WTC11 (cell line): ENCODE measurements around the gene INVS. TPM values are rescaled to one million over a fixed set of nuclear protein-coding genes. Genes with fewer than 3 reads are reported as not detected.

ENCODE experiments used
- ATAC-seq: fragments of 200-7000 bp; cut with Tn5 transposase; 2 replicates; pipeline ENCODE4 v1.10.0; 2021; ENCODE audit warnings: mild to moderate bottlenecking, moderate library complexity
- CTCF ChIA-PET: fragments of 300-600 bp; sonication (Branson Sonifier 250); formaldehyde crosslinking; loops from one replicate; lab custom pipeline; 2021; ENCODE audit warnings: antibody characterized with exemption; lab: Charles Lee
- POLR2A ChIA-PET: fragments of 350-600 bp; sonication (Branson Sonifier 250); formaldehyde crosslinking; loops from one replicate; lab custom pipeline; 2021; ENCODE audit warnings: antibody characterized with exemption; lab: Charles Lee
- DNase-seq: peaks from one replicate; pipeline ENCODE4 v3.0.0; 2021; ENCODE audit warnings: low spot score
- H3K27ac Mint-ChIP-seq: 2 replicates; pipeline ENCODE4 v1.8.0; 2021; ENCODE audit warnings: mixed read lengths
- H3K27me3 Mint-ChIP-seq: 2 replicates; pipeline ENCODE4 v1.8.0; 2021; ENCODE audit warnings: low read depth, mild to moderate bottlenecking, moderate library complexity, mixed read lengths
- H3K36me3 Mint-ChIP-seq: 2 replicates; pipeline ENCODE4 v1.8.0; 2021; ENCODE audit warnings: mixed read lengths
- H3K4me1 Mint-ChIP-seq: 2 replicates; pipeline ENCODE4 v1.8.0; 2022; ENCODE audit warnings: mixed read lengths
- H3K4me3 Mint-ChIP-seq: 2 replicates; pipeline ENCODE4 v1.8.0; 2021; ENCODE audit warnings: mild to moderate bottlenecking, moderate library complexity, mixed read lengths
- H3K9me3 Mint-ChIP-seq: 2 replicates; pipeline ENCODE4 v1.8.0; 2021; ENCODE audit warnings: mixed read lengths
- CBFB ChIP-seq: sonication (generic); formaldehyde crosslinking; IDR thresholded peaks from 2 replicates; pipeline ENCODE4 v1.8.1; 2022; ENCODE audit warnings: mild to moderate bottlenecking, low read depth, missing genetic modification reagents
- HMGA2 ChIP-seq: fragments of 250-450 bp; sonication (Bioruptor Pico); IDR thresholded peaks from 2 replicates; pipeline ENCODE4 v1.4.0; 2021; ENCODE audit warnings: mild to moderate bottlenecking, moderate library complexity
- JUN ChIP-seq: sonication (generic); formaldehyde crosslinking; IDR thresholded peaks from 2 replicates; pipeline ENCODE4 v1.8.0; 2023; ENCODE audit warnings: mild to moderate bottlenecking, missing genetic modification reagents
- NFATC4 ChIP-seq: fragments of 250-450 bp; sonication (Bioruptor Pico); IDR thresholded peaks from 2 replicates; pipeline ENCODE4 v1.9.0; 2021; ENCODE audit warnings: mild to moderate bottlenecking
- RORB ChIP-seq: fragments of 250-450 bp; sonication (Bioruptor Pico); IDR thresholded peaks from 2 replicates; pipeline ENCODE4 v1.9.0; 2021; ENCODE audit warnings: mild to moderate bottlenecking
- SMAD3 ChIP-seq: sonication (generic); formaldehyde crosslinking; IDR thresholded peaks from 2 replicates; pipeline ENCODE4 v1.8.0; 2022; ENCODE audit warnings: missing genetic modification reagents, mild to moderate bottlenecking, borderline replicate concordance
- SMAD4 ChIP-seq: sonication (generic); formaldehyde crosslinking; IDR thresholded peaks from 2 replicates; pipeline ENCODE4 v1.8.0; 2022; ENCODE audit warnings: mild to moderate bottlenecking, missing genetic modification reagents
- SP1 ChIP-seq: sonication (generic); formaldehyde crosslinking; conservative IDR thresholded peaks from 2 replicates; pipeline ENCODE4 v1.8.1; 2022; ENCODE audit warnings: missing genetic modification reagents
- TCF7 ChIP-seq: sonication (generic); formaldehyde crosslinking; IDR thresholded peaks from 2 replicates; pipeline ENCODE4 v1.8.0; 2022; ENCODE audit warnings: mild to moderate bottlenecking, low read depth, missing genetic modification reagents, moderate library complexity
- ZBTB21 ChIP-seq: sonication (generic); formaldehyde crosslinking; IDR thresholded peaks from 2 replicates; pipeline ENCODE4 v1.8.1; 2023; ENCODE audit warnings: mild to moderate bottlenecking, missing genetic modification reagents, borderline replicate concordance
- total RNA-seq: library from RNA; stranded (reverse); gene quantifications from 3 replicates; pipeline ENCODE4 v1.2.3, GENCODE V29; 2021
- TF ChIP-seq, protein P1 (sequence below): sonication (generic); formaldehyde crosslinking; IDR thresholded peaks from 2 replicates; pipeline ENCODE4 v1.8.0; 2023; ENCODE audit warnings: missing genetic modification reagents, mild to moderate bottlenecking, borderline replicate concordance
- TF ChIP-seq, protein P2 (sequence below): sonication (generic); formaldehyde crosslinking; IDR thresholded peaks from 2 replicates; pipeline ENCODE4 v1.8.0; 2022; ENCODE audit warnings: missing genetic modification reagents
- TF ChIP-seq, protein P3 (sequence below): fragments of 200-600 bp; IDR thresholded peaks from 2 replicates; pipeline ENCODE4 v1.8.0; 2022; ENCODE audit warnings: antibody characterized with exemption
- TF ChIP-seq, protein P4 (sequence below): sonication (generic); formaldehyde crosslinking; IDR thresholded peaks from 2 replicates; pipeline ENCODE4 v1.8.1; 2022; ENCODE audit warnings: mild to moderate bottlenecking, missing genetic modification reagents, moderate library complexity, borderline replicate concordance
- TF ChIP-seq, protein P5 (sequence below): sonication (generic); formaldehyde crosslinking; IDR thresholded peaks from 2 replicates; pipeline ENCODE4 v1.8.0; 2022; ENCODE audit warnings: mild to moderate bottlenecking, missing genetic modification reagents
- TF ChIP-seq, protein P6 (sequence below): sonication (generic); formaldehyde crosslinking; IDR thresholded peaks from 2 replicates; pipeline ENCODE4 v1.8.1; 2023; ENCODE audit warnings: mild to moderate bottlenecking, missing genetic modification reagents
- TF ChIP-seq, protein P7 (sequence below): fragments of 250-450 bp; sonication (Bioruptor Pico); IDR thresholded peaks from 2 replicates; pipeline ENCODE4 v2.1.2; 2022; ENCODE audit warnings: mild to moderate bottlenecking, moderate library complexity
- TF ChIP-seq, protein P8 (sequence below): sonication (generic); formaldehyde crosslinking; IDR thresholded peaks from 2 replicates; pipeline ENCODE4 v1.8.0; 2022; ENCODE audit warnings: mild to moderate bottlenecking, missing genetic modification reagents

INVS gene
- total RNA-seq, 1 experiment from 2014 or later, result 8.1 TPM

DNA sequence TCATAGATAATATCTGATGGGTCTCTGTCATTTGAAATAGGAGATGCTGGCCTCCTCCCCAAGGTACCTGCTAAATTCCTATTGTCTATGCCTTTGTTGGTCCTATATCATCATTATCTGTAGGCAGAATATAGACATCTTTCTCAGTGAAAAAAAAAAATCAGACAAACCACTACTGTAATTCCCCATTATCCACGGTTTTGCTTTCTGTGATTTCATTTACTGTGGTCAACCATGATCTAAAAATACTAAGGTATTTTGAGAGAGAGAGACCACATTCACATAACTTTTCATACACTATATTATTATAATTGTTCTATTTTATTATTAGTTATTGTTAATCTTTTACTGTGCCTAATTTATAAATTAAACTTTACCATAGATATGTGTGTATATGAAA lies 122.5 kb downstream of the INVS start (continued):
- TF ChIP-seq, protein P1, sequence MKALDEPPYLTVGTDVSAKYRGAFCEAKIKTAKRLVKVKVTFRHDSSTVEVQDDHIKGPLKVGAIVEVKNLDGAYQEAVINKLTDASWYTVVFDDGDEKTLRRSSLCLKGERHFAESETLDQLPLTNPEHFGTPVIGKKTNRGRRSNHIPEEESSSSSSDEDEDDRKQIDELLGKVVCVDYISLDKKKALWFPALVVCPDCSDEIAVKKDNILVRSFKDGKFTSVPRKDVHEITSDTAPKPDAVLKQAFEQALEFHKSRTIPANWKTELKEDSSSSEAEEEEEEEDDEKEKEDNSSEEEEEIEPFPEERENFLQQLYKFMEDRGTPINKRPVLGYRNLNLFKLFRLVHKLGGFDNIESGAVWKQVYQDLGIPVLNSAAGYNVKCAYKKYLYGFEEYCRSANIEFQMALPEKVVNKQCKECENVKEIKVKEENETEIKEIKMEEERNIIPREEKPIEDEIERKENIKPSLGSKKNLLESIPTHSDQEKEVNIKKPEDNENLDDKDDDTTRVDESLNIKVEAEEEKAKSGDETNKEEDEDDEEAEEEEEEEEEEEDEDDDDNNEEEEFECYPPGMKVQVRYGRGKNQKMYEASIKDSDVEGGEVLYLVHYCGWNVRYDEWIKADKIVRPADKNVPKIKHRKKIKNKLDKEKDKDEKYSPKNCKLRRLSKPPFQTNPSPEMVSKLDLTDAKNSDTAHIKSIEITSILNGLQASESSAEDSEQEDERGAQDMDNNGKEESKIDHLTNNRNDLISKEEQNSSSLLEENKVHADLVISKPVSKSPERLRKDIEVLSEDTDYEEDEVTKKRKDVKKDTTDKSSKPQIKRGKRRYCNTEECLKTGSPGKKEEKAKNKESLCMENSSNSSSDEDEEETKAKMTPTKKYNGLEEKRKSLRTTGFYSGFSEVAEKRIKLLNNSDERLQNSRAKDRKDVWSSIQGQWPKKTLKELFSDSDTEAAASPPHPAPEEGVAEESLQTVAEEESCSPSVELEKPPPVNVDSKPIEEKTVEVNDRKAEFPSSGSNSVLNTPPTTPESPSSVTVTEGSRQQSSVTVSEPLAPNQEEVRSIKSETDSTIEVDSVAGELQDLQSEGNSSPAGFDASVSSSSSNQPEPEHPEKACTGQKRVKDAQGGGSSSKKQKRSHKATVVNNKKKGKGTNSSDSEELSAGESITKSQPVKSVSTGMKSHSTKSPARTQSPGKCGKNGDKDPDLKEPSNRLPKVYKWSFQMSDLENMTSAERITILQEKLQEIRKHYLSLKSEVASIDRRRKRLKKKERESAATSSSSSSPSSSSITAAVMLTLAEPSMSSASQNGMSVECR (CRISPR knock-in tag), result no peak
- no peak for TF ChIP-seq NFATC4 (CRISPR knock-in tag)

DNA sequence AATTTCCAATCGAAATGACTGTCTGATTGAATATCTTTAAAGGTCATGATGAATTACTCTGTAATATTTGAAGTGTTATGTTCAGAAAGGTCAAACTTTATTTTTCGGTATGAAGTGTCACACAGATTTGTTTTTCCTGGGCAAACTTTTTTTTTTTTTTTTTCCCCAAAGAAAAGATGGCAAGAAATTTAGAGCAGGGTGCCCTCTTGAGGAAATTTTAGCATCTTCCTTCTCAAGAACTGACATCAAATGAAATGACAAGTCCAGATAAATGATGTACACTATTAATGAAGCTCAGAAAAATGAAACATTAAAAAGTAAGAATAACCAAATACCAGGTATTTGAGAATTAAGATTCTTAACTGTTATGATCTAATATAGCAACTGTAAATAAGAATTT lies 123.6 kb downstream of the INVS start:
- Mint-ChIP-seq H3K4me3 (no peak overlapping the region), H3K27me3 (no peaks in the 10 kb centered on the region), H3K4me1 (no peaks in the 10 kb centered on the region), H3K36me3 (no peaks in the 10 kb centered on the region), H3K9me3 (no peaks in the 10 kb centered on the region), H3K27ac (no peak overlapping the region)
- CTCF ChIA-PET, result interaction anchor here (0.7 to 1.5 kb wide), 8 partner anchors 13 to 457 kb away, joined by 3 to 6 read pairs (median 3); no protein-coding TSS in a partner anchor
- ATAC-seq (no peak), DNase-seq (no peak)
- POLR2A ChIA-PET, result no interaction called here
- no peak for TF ChIP-seq SMAD4 (CRISPR knock-in tag)
- TF ChIP-seq SMAD3 (CRISPR knock-in tag), result no peak
- TF ChIP-seq, protein P2, sequence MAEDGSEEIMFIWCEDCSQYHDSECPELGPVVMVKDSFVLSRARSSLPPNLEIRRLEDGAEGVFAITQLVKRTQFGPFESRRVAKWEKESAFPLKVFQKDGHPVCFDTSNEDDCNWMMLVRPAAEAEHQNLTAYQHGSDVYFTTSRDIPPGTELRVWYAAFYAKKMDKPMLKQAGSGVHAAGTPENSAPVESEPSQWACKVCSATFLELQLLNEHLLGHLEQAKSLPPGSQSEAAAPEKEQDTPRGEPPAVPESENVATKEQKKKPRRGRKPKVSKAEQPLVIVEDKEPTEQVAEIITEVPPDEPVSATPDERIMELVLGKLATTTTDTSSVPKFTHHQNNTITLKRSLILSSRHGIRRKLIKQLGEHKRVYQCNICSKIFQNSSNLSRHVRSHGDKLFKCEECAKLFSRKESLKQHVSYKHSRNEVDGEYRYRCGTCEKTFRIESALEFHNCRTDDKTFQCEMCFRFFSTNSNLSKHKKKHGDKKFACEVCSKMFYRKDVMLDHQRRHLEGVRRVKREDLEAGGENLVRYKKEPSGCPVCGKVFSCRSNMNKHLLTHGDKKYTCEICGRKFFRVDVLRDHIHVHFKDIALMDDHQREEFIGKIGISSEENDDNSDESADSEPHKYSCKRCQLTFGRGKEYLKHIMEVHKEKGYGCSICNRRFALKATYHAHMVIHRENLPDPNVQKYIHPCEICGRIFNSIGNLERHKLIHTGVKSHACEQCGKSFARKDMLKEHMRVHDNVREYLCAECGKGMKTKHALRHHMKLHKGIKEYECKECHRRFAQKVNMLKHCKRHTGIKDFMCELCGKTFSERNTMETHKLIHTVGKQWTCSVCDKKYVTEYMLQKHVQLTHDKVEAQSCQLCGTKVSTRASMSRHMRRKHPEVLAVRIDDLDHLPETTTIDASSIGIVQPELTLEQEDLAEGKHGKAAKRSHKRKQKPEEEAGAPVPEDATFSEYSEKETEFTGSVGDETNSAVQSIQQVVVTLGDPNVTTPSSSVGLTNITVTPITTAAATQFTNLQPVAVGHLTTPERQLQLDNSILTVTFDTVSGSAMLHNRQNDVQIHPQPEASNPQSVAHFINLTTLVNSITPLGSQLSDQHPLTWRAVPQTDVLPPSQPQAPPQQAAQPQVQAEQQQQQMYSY (CRISPR knock-in tag), result no peak
- TF ChIP-seq, protein P3, sequence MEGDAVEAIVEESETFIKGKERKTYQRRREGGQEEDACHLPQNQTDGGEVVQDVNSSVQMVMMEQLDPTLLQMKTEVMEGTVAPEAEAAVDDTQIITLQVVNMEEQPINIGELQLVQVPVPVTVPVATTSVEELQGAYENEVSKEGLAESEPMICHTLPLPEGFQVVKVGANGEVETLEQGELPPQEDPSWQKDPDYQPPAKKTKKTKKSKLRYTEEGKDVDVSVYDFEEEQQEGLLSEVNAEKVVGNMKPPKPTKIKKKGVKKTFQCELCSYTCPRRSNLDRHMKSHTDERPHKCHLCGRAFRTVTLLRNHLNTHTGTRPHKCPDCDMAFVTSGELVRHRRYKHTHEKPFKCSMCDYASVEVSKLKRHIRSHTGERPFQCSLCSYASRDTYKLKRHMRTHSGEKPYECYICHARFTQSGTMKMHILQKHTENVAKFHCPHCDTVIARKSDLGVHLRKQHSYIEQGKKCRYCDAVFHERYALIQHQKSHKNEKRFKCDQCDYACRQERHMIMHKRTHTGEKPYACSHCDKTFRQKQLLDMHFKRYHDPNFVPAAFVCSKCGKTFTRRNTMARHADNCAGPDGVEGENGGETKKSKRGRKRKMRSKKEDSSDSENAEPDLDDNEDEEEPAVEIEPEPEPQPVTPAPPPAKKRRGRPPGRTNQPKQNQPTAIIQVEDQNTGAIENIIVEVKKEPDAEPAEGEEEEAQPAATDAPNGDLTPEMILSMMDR, result no peak
- TF ChIP-seq, protein P4, sequence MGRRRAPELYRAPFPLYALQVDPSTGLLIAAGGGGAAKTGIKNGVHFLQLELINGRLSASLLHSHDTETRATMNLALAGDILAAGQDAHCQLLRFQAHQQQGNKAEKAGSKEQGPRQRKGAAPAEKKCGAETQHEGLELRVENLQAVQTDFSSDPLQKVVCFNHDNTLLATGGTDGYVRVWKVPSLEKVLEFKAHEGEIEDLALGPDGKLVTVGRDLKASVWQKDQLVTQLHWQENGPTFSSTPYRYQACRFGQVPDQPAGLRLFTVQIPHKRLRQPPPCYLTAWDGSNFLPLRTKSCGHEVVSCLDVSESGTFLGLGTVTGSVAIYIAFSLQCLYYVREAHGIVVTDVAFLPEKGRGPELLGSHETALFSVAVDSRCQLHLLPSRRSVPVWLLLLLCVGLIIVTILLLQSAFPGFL, result no peak
- TF ChIP-seq, protein P5, sequence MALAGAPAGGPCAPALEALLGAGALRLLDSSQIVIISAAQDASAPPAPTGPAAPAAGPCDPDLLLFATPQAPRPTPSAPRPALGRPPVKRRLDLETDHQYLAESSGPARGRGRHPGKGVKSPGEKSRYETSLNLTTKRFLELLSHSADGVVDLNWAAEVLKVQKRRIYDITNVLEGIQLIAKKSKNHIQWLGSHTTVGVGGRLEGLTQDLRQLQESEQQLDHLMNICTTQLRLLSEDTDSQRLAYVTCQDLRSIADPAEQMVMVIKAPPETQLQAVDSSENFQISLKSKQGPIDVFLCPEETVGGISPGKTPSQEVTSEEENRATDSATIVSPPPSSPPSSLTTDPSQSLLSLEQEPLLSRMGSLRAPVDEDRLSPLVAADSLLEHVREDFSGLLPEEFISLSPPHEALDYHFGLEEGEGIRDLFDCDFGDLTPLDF (CRISPR knock-in tag), result no peak
- no peak for TF ChIP-seq TCF7 (CRISPR knock-in tag)
- TF ChIP-seq ZBTB21 (CRISPR knock-in tag), result no peak
- no peak for TF ChIP-seq SP1 (CRISPR knock-in tag)
- no peak for TF ChIP-seq CBFB
- no peak for TF ChIP-seq HMGA2 (CRISPR knock-in tag)
- no peak for TF ChIP-seq JUN (CRISPR knock-in tag)
- TF ChIP-seq RORB, result no peak
- TF ChIP-seq, protein P6, sequence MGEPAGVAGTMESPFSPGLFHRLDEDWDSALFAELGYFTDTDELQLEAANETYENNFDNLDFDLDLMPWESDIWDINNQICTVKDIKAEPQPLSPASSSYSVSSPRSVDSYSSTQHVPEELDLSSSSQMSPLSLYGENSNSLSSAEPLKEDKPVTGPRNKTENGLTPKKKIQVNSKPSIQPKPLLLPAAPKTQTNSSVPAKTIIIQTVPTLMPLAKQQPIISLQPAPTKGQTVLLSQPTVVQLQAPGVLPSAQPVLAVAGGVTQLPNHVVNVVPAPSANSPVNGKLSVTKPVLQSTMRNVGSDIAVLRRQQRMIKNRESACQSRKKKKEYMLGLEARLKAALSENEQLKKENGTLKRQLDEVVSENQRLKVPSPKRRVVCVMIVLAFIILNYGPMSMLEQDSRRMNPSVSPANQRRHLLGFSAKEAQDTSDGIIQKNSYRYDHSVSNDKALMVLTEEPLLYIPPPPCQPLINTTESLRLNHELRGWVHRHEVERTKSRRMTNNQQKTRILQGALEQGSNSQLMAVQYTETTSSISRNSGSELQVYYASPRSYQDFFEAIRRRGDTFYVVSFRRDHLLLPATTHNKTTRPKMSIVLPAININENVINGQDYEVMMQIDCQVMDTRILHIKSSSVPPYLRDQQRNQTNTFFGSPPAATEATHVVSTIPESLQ (CRISPR knock-in tag), result no peak
- TF ChIP-seq, protein P7, sequence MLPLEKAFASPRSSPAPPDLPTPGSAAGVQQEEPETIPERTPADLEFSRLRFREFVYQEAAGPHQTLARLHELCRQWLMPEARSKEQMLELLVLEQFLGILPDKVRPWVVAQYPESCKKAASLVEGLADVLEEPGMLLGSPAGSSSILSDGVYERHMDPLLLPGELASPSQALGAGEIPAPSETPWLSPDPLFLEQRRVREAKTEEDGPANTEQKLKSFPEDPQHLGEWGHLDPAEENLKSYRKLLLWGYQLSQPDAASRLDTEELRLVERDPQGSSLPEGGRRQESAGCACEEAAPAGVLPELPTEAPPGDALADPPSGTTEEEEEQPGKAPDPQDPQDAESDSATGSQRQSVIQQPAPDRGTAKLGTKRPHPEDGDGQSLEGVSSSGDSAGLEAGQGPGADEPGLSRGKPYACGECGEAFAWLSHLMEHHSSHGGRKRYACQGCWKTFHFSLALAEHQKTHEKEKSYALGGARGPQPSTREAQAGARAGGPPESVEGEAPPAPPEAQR, result no peak
- TF ChIP-seq, protein P8, sequence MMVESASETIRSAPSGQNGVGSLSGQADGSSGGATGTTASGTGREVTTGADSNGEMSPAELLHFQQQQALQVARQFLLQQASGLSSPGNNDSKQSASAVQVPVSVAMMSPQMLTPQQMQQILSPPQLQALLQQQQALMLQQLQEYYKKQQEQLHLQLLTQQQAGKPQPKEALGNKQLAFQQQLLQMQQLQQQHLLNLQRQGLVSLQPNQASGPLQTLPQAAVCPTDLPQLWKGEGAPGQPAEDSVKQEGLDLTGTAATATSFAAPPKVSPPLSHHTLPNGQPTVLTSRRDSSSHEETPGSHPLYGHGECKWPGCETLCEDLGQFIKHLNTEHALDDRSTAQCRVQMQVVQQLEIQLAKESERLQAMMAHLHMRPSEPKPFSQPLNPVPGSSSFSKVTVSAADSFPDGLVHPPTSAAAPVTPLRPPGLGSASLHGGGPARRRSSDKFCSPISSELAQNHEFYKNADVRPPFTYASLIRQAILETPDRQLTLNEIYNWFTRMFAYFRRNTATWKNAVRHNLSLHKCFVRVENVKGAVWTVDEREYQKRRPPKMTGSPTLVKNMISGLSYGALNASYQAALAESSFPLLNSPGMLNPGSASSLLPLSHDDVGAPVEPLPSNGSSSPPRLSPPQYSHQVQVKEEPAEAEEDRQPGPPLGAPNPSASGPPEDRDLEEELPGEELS (CRISPR knock-in tag), result no peak
